NT2/D1 (cell line): Measurements from ENCODE around the gene SAMD3.

ENCODE experiments used
- SUZ12 ChIP-seq: IDR thresholded peaks from 2 replicates; pipeline ENCODE4 v1.6.1; 2011; ENCODE audit not compliant: insufficient read length, insufficient read depth; ENCODE audit errors: extremely low read depth
- ZNF274 ChIP-seq: IDR thresholded peaks from 2 replicates; pipeline ENCODE4 v1.6.1; 2011; ENCODE audit warnings: mild to moderate bottlenecking, low read depth, low read length

DNA sequence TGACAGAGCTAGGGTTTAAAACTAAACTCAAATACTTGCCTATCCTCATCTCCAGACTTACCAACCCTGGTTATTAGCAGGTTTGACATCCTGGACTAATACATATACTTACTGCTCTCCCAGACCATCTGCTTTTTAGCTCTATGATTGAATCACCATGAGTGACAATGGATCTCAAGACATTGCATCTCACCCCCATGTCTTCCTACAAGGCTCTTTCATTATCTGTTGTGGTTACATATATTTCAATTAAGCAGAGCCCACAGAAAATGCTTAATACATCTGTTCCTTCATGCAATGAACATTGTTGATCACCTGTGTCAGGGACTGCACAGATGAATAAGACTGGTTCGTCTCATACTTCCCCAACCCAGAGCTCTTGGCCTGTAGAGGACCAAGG, 19.4 kb downstream of the SAMD3 start:
- TF ChIP-seq SUZ12, result no peak
- no peak for TF ChIP-seq ZNF274
